ENCODE data around the gene TTLL5. TPM values are rescaled to one million over a fixed set of nuclear protein-coding genes. Genes with fewer than 3 reads are reported as not detected.

Gene TTLL5
- total RNA-seq, 1 experiment from 2014 or later, result 35.7 TPM

GRCh38 chr14:75783184-75783583 is 122.1 kb downstream of the TTLL5 start:
- WGBS (ENCODE audit: extremely low coverage, insufficient read length, low lambda C conversion rate), result no CpG with 5 or more reads among the region's 5 CpGs
- Mint-ChIP-seq H3K4me3 (no peak overlapping the region), H3K27ac (peak overlapping the region in 1 of 3 experiments; percentile 15; a peak in 1 of 7 replicates)

More at GRCh38 chr14:75783184-75783583, 122.1 kb downstream of the TTLL5 start:
- Histone ChIP-seq H3K4me1 (ENCODE audit: insufficient read depth, low read length) (no peaks in the 10 kb centered on the region), H4K20me1 (ENCODE audit: control insufficient read depth, insufficient read depth, insufficient read length) (no peaks in the 10 kb centered on the region), H4K5ac (ENCODE audit: insufficient read length, low read depth, low read length) (no peak overlapping the region), H2AFZ (ENCODE audit: low read length) (no peak overlapping the region), H3K4ac (ENCODE audit: low read depth, low read length) (no peak overlapping the region), H3K23ac (ENCODE audit: insufficient read length, low read depth, low read length) (no peak overlapping the region), H3K79me2 (ENCODE audit: insufficient read depth, low read length) (no peaks in the 10 kb centered on the region), H2BK20ac (ENCODE audit: low read depth, low read length, poor library complexity, severe bottlenecking) (no peak overlapping the region), H2AK5ac (ENCODE audit: insufficient read length, low read length) (no peak overlapping the region), H3K9me3 (ENCODE audit: control insufficient read depth, low read depth, low read length) (no peaks in the 10 kb centered on the region), H3T11ph (ENCODE audit: low read length) (no peak overlapping the region), H4K91ac (ENCODE audit: insufficient read length, low read depth, low read length) (no peak overlapping the region), H3K79me1 (ENCODE audit: insufficient read depth, low read depth, low read length, poor library complexity, severe bottlenecking) (no peaks in the 10 kb centered on the region), H3K14ac (ENCODE audit: insufficient read depth, low read length) (no peak overlapping the region; the same call in 1 of the 2 replicates), H3K27me3 (ENCODE audit: insufficient read depth, low read length) (no peaks in the 10 kb centered on the region), H3K56ac (ENCODE audit: insufficient read length, low read depth, low read length) (no peak overlapping the region), H4K8ac (replicated peaks; ENCODE audit: insufficient read length, low read depth, low read length) (no peak overlapping the region), H2BK12ac (ENCODE audit: insufficient read length, low read depth, low read length) (no peak overlapping the region), H3K27ac (ENCODE audit: insufficient read length, low read depth, low read length) (no peak overlapping the region), H2BK15ac (ENCODE audit: low read depth, low read length) (no peak overlapping the region; the same call in 1 of the 2 replicates), H3K4me2 (ENCODE audit: insufficient read depth, insufficient read length, low read length) (no peak overlapping the region), H2BK5ac (ENCODE audit: insufficient read length, low read length) (no peak overlapping the region), H2BK120ac (ENCODE audit: low read depth, low read length, poor library complexity, severe bottlenecking) (no peak overlapping the region), H3K23me2 (ENCODE audit: insufficient read length, low read depth, low read length, poor library complexity, severe bottlenecking) (no peaks in the 10 kb centered on the region), H3K18ac (ENCODE audit: insufficient read length, low read depth, low read length) (no peak overlapping the region), H3K9ac (ENCODE audit: extremely low read depth, insufficient read length, low read length) (no peak overlapping the region)
- Mint-ChIP-seq H3K9me3 (peaks cover 0 to 11% of the 10 kb centered on the region in 2 experiments; a peak in 3 of 5 replicates), H3K36me3 (ENCODE audit: insufficient read depth in 1 of 3, low read depth in 3 of 3) (peaks cover 22 to 43% (median 29%) of the 10 kb centered on the region in 3 experiments), H3K27me3 (ENCODE audit: low read depth) (no peaks in the 10 kb centered on the region), H3K4me1 (no peaks in the 10 kb centered on the region)
- no peak for DNase-seq
- TF ChIP-seq, protein P1, sequence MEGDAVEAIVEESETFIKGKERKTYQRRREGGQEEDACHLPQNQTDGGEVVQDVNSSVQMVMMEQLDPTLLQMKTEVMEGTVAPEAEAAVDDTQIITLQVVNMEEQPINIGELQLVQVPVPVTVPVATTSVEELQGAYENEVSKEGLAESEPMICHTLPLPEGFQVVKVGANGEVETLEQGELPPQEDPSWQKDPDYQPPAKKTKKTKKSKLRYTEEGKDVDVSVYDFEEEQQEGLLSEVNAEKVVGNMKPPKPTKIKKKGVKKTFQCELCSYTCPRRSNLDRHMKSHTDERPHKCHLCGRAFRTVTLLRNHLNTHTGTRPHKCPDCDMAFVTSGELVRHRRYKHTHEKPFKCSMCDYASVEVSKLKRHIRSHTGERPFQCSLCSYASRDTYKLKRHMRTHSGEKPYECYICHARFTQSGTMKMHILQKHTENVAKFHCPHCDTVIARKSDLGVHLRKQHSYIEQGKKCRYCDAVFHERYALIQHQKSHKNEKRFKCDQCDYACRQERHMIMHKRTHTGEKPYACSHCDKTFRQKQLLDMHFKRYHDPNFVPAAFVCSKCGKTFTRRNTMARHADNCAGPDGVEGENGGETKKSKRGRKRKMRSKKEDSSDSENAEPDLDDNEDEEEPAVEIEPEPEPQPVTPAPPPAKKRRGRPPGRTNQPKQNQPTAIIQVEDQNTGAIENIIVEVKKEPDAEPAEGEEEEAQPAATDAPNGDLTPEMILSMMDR (conservative IDR thresholded peaks at IDR 0.05), result no peak
